ENCODE data around the gene ARMC6. TPM values are rescaled to one million over a fixed set of nuclear protein-coding genes. Genes with fewer than 3 reads are reported as not detected.
A peak's percentile ranks its signal among the peaks of the same experiment; 100 is the strongest.
"Not testable (repeated sequence)": the region's sequence is repeated elsewhere in the genome, so short reads cannot be mapped to it uniquely, and the experiment has no call there.

ARMC6 gene
- total and polyA plus RNA-seq, 2 experiments from 2014 or later = 40.9 to 112 TPM

DNA sequence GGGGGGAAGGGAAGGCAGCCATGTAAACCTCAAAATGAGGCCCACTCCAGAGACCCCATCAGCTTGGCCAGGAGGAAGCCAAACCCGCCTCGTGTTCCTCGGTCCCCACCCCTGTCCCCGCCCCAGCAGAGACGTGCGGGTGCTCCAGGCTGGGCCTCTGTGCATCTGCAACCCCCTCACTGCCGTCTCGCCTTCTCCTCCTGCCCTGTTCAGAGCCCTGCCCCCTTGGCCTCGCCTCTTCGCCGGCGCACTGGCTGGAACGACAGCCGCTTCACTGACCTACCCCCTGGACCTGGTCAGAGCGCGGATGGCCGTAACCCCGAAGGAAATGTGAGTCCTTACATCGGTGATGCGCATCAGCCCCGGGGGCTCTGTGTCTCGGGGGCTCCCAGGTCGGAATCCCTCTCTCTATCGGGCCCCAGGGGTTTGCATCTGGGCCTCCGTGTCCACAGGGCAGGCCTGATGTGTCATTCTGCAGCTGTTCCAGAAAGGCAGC is 72.7 kb downstream of the ARMC6 start:
- H3K4me2 ChIP-seq = peak overlapping the region; percentile 82
- H3K27me3 ChIP-seq (ENCODE audit: insufficient read depth) = peaks cover 5% of the 10 kb centered on the region; the same call in 1 of the 2 replicates
- no peaks in the 10 kb centered on the region; the same call in 1 of the 2 replicates for H4K20me1 ChIP-seq (replicated peaks; ENCODE audit: insufficient read depth)
- H3K36me3 Mint-ChIP-seq (ENCODE audit: low read depth) = peaks cover 7% of the 10 kb centered on the region; the same call in 1 of the 3 replicates
- H3F3A ChIP-seq (replicated peaks; ENCODE audit: low read depth) = 0 out of 2 replicates have a peak, but pooled peaks cover 17% of the 10 kb centered on the region
- peak overlapping the region; percentile 82; the same call in 1 of the 2 replicates for H2AFZ ChIP-seq
- DNase-seq (ENCODE audit: low spot score) (peak; percentile 73), ATAC-seq (peak; percentile 30)
- H3K4me1 ChIP-seq (ENCODE audit: insufficient read depth) = peaks cover 20% of the 10 kb centered on the region
- H3K4me1 Mint-ChIP-seq = peaks cover 25% of the 10 kb centered on the region
- H3K36me3 ChIP-seq (ENCODE audit: insufficient read depth) = no peaks in the 10 kb centered on the region
- H3K27ac Mint-ChIP-seq = peak overlapping the region; percentile 94
- peak overlapping the region; percentile 78 for H3K4me3 ChIP-seq
- H3K4me3 Mint-ChIP-seq = peak overlapping the region; percentile 89
- no peaks in the 10 kb centered on the region for H3K9me3 Mint-ChIP-seq
- H3K27me3 Mint-ChIP-seq (ENCODE audit: insufficient read depth, low read depth, poor library complexity) = peaks cover 31% of the 10 kb centered on the region
- TF ChIP-seq ZNF114 (CRISPR knock-in tag; IDR thresholded peaks at IDR 0.05) (no peak), POLR2AphosphoS5 (IDR thresholded peaks at IDR 0.05; ENCODE audit: low read depth) (no peak), CREB1 (CRISPR knock-in tag; IDR thresholded peaks at IDR 0.05; ENCODE audit: low read depth) (no peak), EZH2 (IDR thresholded peaks at IDR 0.05; ENCODE audit: low read depth, unreplicated experiment) (no peak), STAT1 (IDR thresholded peaks at IDR 0.05; ENCODE audit: unreplicated experiment) (no peak), ZNF331 (CRISPR knock-in tag; IDR thresholded peaks at IDR 0.05; ENCODE audit: low read depth) (no peak), EZH2phosphoT487 (IDR thresholded peaks at IDR 0.05; ENCODE audit: unreplicated experiment) (no peak), ZNF462 (CRISPR knock-in tag; IDR thresholded peaks at IDR 0.05) (no peak)
- TF ChIP-seq, protein P1, sequence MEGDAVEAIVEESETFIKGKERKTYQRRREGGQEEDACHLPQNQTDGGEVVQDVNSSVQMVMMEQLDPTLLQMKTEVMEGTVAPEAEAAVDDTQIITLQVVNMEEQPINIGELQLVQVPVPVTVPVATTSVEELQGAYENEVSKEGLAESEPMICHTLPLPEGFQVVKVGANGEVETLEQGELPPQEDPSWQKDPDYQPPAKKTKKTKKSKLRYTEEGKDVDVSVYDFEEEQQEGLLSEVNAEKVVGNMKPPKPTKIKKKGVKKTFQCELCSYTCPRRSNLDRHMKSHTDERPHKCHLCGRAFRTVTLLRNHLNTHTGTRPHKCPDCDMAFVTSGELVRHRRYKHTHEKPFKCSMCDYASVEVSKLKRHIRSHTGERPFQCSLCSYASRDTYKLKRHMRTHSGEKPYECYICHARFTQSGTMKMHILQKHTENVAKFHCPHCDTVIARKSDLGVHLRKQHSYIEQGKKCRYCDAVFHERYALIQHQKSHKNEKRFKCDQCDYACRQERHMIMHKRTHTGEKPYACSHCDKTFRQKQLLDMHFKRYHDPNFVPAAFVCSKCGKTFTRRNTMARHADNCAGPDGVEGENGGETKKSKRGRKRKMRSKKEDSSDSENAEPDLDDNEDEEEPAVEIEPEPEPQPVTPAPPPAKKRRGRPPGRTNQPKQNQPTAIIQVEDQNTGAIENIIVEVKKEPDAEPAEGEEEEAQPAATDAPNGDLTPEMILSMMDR (conservative IDR thresholded peaks at IDR 0.05; ENCODE audit: low read depth in 2 of 2) = no peak
- no peaks in the 10 kb centered on the region for H3K9me2 ChIP-seq (ENCODE audit: insufficient read depth)
- H3K27ac ChIP-seq (ENCODE audit: low read depth) = peak overlapping the region; percentile 93
- no peaks in the 10 kb centered on the region for H3K79me2 ChIP-seq (replicated peaks; ENCODE audit: insufficient read depth)

DNA sequence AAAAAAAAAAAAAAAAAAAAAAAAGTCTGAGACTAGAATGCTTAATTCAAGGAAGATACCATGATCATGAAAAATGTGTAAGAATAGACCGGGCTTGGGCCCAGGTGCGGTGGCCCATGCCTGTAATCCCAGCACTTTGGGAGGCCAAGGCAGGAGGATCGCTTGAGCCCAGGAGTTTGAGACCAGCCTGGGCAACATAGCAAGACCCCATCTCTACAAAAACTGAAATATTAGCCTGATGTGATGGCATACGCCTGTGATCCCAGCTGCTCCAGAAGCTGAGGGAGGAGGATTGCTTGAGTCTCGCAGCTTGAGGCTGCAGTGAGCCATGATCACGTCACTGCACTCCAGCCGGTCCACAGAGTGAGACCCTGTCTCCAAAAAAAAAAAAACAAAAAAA is 73.5 kb downstream of the ARMC6 start:
- H3K27ac ChIP-seq (ENCODE audit: low read depth); H3K4me3 Mint-ChIP-seq; H3K36me3 ChIP-seq (ENCODE audit: insufficient read depth); ATAC-seq; H3K9me3 Mint-ChIP-seq; H3K4me2 ChIP-seq; H3K4me3 ChIP-seq; H3K27me3 ChIP-seq (ENCODE audit: insufficient read depth); H3K36me3 Mint-ChIP-seq (ENCODE audit: low read depth); H4K20me1 ChIP-seq (replicated peaks; ENCODE audit: insufficient read depth); H3K27ac Mint-ChIP-seq; H2AFZ ChIP-seq; H3K9me2 ChIP-seq (ENCODE audit: insufficient read depth); H3K79me2 ChIP-seq (replicated peaks; ENCODE audit: insufficient read depth); DNase-seq (ENCODE audit: low spot score): not testable (repeated sequence)
- H3K4me1 ChIP-seq (ENCODE audit: insufficient read depth) = peaks cover 26% of the 10 kb centered on the region
- Mint-ChIP-seq H3K27me3 (ENCODE audit: insufficient read depth, low read depth, poor library complexity) (peaks cover 32% of the 10 kb centered on the region), H3K4me1 (peaks cover 32% of the 10 kb centered on the region)
- peaks cover 23% of the 10 kb centered on the region; the same call in 1 of the 2 replicates for H3F3A ChIP-seq (replicated peaks; ENCODE audit: low read depth)
